GM19023 (cell line): ENCODE results near the gene MFRP.

Experiments
- ATAC-seq: cut with Tn5 transposase; IDR thresholded peaks from one replicate; pipeline ENCODE4 v1.9.1; 2021; ENCODE audit warnings: mild to moderate bottlenecking, moderate library complexity; ENCODE audit not compliant: unreplicated experiment

The MFRP gene

DNA sequence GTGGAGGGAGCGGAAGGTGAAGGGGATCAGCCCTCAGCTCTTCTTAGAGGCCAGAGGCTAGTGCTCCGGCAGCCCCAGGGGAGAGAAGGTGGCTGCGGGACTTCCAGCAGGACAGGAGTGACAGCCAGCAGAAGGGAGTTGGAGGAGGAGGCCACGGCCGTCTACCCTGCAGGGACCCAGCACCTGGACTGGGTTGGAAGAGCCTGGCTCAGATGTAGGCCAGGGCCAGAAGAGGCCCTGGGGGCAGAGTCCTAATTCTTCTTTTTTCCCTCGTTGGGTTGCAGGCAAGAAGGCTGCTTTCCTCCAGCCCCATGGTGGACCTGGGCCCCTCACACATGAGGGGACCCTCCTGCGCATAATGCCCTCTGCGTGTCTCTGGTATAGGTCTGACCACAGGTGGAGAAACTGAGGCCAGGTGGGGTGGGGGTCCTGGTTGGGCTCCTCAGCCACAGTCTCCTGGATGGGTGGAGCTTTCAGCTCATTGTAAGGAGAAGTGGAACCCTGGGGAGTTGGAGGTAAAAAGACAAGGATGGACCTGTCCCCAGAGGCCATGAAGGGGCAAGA lies 27.3 kb downstream of the MFRP start:
- no peak for ATAC-seq

GRCh38 chr11:119318240-119319135 lies 28.0 kb downstream of the MFRP start:
- ATAC-seq = no peak

DNA sequence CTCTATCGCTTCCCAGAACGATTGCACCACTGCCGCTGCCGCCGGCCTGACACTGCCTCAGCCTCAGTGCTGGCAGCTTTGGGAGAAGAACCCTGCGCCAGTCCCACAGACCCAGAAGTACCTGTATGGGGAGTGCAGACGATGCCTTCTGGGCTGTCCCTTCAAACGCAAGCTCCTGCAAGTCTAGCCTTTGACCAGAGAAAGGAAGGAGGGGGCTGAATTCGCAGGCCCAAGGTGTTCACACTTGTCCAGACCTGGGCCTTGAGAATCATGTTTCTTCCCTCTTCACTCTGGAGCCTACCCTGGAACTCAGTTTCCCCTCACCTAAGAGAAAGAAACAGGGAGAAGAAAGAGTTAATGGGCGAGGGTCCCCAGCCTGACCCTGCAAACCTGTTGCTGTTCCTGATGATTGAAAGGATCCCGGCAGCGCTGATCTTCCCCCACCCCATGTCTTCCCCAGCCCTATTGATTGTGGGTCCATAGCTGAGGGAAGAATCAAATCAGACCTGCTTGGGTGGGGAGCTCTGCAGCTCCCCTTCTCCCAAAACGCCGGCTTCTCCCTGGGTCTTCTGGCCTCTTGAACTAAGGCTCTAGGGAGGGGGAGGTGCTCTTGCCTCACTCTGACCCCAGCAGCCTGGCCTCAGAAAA lies 28.8 kb downstream of the MFRP start:
- no peak for ATAC-seq

GRCh38 chr11:119316729-119317591 lies 29.5 kb downstream of the MFRP start, which contains the start of gene MCAM:
TSS of gene MCAM (minus strand) at chr11:119317130. CDS start at chr11:119317101, 29 bp downstream.
- ATAC-seq = no peak

DNA sequence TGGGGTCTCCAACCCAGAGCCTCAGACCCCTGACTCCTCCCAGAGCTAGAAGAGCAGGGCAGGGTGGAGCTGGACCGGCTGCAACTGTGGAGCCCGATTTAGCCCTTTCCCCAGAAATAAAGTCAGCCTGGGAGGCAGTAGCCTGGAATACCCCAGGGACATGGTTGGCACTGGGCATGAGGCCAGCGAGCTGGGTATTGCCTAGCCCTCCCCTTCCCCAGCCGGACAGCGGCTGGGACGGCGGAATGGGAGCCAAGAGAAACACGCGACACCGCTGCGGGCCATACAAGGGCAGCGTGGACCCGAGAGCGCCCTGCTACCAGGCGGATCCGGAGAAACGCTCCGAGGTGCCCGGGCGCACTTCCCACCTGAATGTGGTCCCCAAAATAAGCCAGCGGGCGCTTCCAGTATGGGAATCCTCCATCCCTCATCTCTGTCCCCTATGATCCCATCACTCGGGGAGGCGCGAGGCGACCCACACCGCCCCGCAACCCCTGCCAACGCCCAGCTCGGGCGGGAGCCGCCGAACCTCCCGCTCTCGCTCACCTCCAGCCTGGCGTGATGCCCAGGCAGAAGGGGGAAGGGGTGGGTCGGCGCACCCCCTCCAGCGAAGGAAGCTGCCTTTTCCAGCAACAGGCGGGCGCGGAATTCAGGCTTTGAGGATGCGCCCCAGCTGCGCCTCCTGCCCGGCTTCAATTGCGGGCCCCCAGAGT lies 30.3 kb downstream of the MFRP start:
- no peak for ATAC-seq

- ATAC-seq = no peak
Observed at GRCh38 chr11:119315131-119316015, 31.1 kb downstream of the MFRP start.

GRCh38 chr11:119314726-119315125 lies 31.8 kb downstream of the MFRP start:
- no peak for ATAC-seq

- ATAC-seq = no peak
Observed at GRCh38 chr11:119310682-119311052, 35.8 kb downstream of the MFRP start.

GRCh38 chr11:119309953-119310681 lies 36.4 kb downstream of the MFRP start:
- no peak for ATAC-seq

- no peak for ATAC-seq
Observed at GRCh38 chr11:119309411-119309810, 37.1 kb downstream of the MFRP start.

DNA sequence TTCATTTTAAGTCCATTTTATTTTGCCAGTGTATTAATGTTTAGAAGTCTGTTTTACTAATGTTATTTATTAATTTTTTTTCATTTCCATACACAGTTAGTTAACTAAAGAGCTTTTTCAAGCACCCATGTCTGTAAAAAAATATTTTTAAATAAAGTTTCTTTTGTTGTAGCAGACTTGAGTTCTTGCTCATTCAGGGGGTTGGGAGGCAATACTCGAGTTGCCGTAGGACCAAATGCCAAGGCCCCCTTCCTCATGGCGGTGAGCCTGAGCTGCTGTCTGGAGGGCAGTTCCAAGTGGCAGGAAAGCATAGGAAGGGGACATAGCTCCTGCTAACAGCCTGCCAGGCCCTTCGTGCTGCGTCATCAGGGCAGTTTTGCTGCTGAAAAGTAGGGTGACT lies 38.5 kb downstream of the MFRP start:
- no peak for ATAC-seq

DNA sequence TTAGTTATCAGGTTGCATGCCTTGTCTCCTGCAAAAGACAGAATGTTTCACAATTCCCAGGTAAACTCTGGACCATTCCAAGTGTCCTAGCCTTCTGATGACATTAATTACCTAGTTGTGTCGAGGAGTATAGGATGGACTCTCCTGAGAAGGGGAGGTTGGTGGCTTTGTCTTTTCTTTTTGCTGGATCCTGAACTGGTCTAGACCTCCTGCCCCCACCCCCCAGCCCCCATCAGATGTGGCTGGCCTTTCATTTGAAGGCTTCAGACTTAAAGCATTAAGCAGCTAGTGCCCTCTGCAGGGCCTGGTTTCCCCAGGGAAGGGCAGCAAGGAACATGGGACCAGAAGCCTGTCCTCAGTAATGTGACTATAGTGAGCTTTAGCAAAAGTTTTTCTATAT lies 39.3 kb downstream of the MFRP start:
- no peak for ATAC-seq

- no peak for ATAC-seq
Observed at GRCh38 chr11:119306373-119306890, 40.1 kb downstream of the MFRP start.

GRCh38 chr11:119305556-119306372 lies 40.7 kb downstream of the MFRP start:
- no peak for ATAC-seq

- ATAC-seq = no peak
Observed at GRCh38 chr11:119303227-119303718, 43.2 kb downstream of the MFRP start.

DNA sequence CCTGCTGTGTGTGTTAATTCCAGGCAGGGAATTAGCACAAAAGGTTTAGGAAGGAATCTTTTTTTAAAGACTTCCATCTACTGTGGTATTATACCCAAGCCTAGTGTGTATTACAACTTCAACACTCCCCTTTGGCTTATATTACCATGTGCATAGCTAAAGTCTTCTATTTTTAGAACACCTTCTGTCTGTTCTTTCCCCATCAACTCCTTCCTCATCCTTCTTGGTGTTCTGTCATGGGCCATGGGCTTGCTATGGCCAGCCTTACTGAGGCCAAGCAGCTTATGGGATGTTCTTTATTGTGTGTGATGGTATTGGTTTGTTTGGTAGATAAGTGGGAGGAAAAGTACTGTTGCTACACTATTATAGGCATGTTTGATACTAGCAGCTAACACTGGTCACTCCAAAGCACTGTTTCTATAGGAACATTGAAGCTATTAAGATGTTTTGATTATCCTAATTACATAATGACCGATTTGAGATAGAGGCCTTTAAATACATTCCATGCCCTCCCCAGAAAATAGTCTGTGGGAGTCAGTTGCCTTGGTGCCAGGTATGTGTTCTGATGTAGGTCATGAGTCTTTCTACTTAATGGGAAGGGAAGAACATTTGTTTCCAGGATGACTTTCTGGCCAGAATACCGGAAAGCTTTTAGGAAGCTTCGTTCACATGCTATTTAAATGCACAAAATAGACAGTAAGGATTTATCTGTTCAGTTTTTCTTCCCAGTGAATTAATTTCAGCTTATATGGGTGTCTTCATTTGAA lies 46.1 kb downstream of the MFRP start:
- no peak for ATAC-seq

GRCh38 chr11:119299416-119299815 lies 47.1 kb downstream of the MFRP start:
- ATAC-seq = no peak
